Effector CD8-positive, alpha-beta T cell (primary cell): Measurements from ENCODE around the gene GALNT14.
"Not testable (repeated sequence)": the region's sequence is repeated elsewhere in the genome, so short reads cannot be mapped to it uniquely, and the experiment has no call there.

Source experiments
- DNase-seq: peaks from one replicate; lab custom pipeline; 2025; lab: John Stamatoyannopoulos, UW

GALNT14 gene

DNA sequence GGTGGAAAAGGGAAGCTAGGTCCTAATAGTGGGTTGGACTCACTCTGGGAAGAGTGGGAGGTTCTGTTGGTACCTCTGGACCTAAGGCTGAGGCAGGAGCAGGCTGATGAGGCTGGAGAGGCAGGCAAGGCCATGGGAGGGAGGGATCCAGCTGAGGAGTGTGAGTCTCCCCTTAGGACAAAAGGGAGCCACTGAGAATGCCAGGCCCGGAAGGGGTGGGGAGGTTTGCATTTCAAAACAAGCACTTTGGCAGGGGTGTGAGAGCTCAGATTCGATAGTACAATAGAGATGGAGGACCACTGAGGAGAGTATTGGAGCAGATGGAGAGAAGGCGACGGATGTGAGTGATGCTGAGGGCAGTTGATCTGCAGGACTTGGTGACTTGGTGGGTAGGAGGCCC is 198.9 kb downstream of the GALNT14 start:
- no peak for DNase-seq

DNA sequence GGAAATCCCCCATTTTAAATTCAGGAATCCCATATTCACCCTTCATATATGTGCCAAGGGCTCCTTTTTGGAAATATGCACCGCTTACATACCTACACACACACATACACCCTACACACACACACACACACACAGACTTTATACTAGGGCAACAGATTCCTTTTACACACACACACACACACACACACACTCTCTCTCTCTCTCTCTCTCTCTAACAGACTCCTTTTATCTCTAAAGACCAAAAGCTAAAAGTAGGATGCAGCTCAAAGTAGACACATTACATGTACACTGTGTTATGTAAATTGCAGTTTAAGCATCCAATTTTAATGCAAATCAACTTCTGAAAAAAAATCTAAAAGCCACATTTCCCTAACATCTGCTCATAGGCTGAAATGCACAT is 200.0 kb downstream of the GALNT14 start:
- DNase-seq, result no peak

DNA sequence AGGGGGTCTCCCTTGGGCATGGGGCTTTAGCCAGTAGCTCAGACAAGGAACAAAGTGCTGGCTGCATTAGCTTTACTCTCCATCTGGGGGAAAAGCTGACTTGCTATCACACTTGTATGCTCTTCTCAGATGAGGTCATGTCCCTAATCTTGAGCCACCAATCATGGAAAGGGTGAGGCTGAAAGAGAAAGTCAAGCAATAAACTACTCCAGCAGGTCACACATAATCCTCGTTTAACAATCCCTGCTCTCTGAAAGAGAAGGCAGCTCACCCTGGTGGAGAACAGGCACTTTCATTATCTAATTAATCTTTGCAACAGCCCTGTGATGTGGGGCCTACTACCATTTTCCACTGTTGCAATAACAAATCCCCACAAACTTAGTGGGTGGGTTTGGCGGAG is 201.3 kb downstream of the GALNT14 start:
- no peak for DNase-seq

DNA sequence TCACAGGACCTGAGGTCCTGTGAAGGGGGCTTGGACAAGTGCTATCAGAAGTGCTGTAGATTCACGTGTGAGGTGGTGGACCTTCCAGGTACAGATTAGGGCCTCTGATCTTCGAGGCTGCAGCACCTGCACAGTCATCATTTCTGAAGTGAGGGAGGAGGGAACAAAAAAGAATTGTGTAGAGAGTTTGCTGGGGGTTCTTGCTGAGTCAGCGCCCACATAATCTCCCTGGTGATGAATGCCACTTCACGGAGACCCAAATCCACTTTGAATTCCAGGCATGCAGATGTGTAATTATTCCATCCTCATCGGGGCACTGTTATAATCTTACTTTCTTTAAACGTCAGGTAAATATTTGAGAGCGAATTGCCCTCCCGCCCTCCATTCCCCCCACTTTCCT is 202.4 kb downstream of the GALNT14 start:
- no peak for DNase-seq

DNA sequence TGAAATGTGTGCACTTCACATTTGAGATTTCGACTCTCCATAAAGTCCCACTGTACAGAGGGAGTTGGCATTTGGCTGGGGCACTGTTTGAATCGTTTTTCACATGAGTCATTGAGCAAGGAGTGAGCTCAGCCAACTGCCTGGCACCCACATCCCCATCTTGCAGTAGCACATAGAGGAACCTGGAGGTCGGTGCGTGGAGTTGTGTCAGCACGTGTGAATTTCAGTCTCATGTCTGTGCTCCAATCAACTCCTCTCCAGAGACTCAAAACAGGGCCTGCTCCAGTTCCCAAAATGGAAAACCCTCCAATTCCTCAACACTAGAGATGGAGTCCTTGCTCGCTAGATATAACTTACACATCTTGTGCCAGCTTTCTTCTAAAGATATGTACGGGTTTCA is 204.2 kb downstream of the GALNT14 start:
- no peak for DNase-seq

DNA sequence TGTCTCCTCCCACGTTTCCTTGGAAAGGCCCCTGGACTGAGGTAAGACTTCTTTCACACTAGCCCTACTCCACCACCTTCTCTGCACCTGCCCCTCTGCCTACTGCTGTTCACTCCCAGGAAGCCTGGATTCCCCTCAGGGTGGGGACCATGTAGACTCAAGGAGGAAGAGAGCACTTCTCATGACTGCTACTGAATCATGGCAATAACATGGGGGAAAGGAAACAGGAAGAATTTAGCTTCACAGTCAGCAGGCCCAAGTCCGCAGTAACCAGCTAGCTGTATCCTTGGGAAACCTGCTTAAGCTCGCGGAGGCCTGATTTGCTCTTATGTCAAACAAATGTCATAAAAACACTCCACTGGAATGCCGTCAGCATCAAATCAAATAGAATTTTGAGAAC is 204.7 kb downstream of the GALNT14 start:
- DNase-seq, result no peak

DNA sequence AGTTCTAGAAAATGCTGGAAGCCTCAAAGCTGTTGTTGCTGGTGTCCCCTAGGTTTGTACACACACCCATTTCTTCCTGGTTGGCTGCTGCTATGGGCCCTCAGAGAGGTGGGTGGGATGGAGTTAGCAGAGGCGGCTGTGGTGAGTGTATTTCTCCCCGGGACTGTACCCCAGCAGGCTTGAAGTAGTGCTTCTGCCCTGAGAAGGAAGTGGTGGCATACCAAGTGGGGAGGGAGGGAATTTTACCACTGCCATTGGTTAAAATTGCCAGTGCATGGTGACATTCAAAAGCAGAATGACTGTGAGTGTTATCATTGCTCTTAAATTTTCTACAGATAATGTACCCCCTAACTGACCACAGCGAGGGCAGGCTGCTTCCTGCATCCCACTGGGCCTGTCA is 205.4 kb downstream of the GALNT14 start:
- DNase-seq, result no peak

DNA sequence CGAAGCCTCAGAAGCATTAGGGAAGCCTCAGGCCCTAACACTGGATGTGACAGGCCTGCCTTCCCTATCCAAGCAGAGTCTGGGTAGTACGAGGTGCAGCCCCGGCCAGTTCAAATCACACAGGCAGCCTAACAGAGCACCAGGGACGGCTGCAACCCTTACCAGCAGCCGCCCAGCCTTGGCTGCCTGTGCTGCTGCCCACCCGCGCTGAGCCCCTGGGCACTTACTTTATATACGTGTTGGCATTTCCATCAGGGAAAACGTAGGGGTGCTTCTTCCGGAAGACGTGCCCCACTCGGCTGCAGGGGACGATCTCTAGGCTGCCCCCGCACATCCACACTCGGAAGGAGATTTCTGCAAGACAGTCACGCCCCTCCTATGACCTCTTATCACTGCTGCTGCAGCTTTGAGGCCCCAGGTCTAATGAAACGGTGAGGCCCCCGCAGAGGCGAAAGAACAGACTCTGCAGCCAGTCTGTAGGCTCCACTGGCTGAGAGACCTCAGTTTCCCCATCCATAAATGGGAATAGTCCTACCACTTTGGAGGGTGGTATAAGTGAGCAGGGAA is 206.3 kb downstream of the GALNT14 start:
- DNase-seq, result no peak

DNA sequence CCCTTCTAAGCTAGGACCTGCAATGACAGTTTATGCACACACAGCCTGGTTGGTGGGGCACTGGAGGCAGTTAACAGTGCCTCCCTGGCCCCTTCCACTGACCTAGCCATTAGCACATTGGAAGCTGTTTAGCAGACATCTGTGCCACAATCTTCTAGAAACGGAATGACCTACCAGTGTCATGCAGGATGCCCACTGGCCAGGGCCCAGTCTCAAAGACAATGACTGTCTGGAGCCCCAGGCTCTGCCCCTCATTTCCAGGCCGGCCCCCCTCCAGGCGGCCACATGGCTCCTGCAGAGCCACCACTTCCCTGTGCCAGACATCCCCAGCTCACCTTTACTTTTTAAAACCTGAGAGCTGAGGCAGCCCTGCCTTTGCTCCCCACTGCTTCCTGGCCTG is 207.5 kb downstream of the GALNT14 start:
- no peak for DNase-seq

DNA sequence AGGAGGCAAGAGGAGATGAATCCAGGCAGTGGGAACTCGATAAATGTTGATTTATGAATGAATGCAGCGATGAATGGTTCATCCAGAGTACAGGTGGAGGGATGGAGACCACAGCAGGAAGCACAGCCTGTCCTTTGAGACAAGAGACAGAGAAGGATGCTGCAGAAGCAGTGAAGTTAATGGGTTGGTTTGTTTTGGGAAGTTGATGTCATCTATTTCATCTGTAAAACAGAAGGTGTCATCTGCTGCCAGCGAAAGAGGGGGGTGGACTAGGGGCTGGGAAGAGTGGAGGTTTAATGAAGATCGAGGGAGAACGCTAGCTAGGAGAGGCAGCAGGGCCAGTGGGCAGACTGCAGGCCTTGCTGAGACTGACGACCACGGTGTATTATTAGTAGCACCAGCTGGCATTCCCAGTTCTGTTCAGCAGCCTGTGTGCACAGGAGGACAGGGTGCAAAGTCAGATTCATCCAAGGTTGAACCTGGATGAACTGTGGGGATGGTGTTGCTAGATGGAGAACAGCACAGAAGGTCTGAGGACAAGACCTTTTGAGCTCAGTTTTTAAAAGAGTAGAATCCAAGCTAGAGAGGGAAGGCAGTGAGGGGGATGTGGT is 210.7 kb downstream of the GALNT14 start:
- DNase-seq, result no peak

DNA sequence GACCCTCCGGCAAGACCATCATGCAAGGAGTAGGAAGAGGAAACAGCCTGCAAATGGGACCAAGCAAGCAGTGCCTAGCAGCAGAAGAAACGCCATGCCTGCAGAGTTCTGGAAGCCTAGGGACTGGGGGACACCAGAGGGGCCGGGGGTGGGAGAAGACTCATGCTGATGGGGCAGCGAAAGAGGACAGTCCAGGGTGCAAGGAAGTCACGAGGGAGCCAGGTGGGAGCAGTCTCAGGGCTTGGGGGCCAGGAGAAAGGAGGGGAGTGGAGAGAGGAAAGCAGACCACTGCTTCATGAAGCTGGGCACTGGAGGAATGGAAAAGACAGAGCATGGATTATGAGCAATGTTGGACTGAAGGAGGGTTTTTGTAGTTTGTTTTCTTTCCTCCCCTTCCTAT is 211.6 kb downstream of the GALNT14 start:
- DNase-seq, result no peak

DNA sequence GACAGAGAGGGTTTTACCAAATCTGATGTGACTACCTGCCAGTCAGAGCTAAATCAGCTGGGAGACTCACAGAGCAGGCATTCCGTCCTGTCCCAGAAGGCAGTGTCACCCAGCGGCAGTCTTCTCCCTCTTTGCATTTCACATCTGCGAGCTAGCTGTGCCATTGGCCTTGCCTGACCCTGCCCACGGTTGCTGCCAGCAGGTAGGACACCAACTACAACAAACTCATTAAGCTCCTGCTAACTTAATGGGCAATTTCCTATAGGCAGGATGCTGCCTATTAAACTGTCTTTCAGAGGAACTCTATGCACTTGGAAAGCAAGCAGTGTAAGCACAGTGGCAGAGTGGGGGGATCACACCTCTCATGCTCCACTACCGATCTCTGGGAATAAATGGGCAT is 214.6 kb downstream of the GALNT14 start:
- no peak for DNase-seq

DNA sequence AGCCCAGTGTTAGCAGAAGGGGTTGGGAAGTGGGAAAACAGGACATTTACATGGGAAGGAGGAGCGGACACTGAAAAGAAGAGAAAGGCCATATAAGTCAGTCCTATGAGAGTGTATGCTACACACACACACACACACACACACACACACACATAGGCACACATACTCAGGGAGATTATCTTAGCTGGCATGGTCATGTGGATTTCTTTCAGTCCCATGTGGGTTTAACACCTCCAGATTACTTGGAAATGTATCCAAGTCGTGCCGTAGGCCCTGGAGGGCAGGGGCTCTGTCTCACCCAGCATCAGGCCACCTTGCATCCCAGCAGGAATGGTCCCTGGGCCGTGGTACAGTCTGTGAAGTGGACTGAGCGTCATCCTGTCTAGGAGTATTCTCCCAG is 217.7 kb downstream of the GALNT14 start:
- no peak for DNase-seq

DNA sequence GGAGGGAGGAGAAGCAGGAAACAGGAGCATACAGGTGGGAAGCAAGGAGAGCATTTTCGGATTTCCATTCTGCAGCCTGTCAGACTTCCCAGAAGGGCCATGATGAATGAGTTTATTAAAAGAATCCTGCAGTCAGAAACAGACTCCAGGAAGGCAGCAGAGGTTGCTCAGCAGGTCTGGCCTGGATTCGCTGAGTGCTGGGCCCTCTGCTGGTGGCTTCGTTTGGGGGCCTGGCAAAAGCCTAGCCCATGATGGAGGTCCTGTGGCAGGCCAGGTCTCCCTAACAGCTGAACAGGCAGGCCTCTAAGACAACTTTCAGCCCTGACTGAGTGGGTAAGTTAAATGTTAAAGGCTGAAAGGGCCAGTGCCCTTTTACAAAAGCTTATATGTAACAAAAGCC is 222.8 kb downstream of the GALNT14 start:
- DNase-seq, result no peak

DNA sequence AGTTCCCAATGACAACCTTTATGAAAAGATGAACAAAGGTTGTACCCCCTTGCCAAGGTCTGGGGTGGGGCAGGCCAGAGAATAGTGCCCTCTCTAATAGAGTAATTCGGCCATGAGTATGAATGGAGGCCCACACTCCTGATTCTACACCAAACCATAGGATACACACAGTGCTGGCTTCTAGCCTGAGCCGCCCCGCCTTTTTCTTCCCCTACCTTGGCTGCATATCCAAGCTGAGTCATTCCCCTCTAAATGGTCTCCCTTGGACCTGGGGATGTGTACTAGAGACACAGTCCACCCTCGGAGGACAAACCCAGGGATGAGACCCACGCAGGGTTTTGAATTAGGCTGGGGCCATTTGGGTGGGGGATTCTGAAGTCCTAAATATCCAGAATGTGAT is 223.8 kb downstream of the GALNT14 start:
- no peak for DNase-seq

DNA sequence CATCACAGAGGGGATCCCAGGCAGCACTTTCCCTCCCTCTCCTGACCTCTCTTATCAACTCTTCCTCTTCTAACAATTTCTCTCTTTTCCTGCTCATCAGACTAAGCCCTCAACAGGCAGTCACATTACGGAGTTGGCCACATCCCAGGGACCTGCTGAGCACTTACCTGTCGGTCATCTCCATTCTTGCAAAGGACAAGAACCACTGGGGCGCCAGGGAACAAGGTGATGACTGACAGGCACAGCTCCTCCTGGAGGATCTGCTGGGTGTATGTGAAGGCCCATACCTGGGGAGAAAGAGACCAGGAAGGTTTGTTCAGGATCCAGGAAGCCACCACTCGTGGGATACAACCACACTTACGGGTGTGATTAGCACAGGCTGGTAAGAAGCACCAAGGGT is 226.2 kb downstream of the GALNT14 start:
- no peak for DNase-seq

DNA sequence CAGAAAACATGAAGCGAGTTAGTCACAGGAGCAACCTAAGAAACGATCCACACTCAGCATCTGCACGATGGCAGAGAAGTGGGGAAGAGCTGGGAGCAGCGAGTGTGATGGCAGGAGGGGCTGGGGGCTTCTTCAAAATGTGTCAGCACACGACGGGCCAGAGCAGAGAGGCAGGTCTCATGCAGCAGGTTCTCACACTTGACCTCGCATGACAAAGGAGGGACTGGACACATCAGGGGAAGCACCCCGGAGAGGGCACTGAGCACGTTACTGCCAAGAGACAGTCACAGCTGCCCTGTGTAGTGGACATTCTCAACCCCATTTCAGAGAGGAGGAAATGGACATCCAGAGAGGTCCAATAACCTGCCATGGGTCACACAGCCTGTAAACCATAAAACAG is 226.9 kb downstream of the GALNT14 start:
- DNase-seq, result no peak

DNA sequence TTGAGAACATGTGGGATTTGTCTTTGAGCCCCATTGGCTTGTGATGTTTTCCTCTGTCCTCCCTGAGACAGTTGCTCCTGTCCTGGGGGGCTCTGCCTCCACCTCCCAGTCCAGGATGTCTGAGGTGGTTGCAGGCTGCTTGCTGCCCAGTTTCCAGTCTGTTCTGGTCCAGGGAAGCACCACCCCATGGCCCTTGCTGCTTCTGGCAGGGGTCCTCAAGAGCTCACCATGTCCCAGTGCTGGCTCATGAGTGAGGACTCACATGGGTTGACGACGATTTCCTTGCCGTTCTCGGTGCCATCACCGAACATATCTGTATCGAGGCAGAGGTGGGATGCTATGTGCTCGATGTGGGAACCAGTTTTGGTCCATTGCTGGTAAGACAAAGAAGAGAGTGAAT is 227.6 kb downstream of the GALNT14 start:
- no peak for DNase-seq

DNA sequence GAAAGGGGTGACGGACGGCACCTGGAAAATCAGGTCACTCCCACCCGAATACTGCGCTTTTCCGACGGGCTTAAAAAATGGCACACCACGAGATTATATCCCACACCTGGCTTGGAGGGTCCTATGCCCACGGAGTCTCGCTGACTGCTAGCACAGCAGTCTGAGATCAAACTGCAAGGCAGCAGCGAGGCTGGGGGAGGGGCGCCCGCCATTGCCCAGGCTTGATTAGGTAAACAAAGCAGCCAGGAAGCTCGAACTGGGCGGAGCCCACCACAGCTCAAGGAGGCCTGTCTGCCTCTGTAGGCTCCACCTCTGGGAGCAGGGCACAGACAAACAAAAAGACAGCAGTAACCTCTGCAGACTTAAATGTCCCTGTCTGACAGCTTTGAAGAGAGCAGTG is 233.8 kb downstream of the GALNT14 start:
- DNase-seq, result not testable (repeated sequence)

DNA sequence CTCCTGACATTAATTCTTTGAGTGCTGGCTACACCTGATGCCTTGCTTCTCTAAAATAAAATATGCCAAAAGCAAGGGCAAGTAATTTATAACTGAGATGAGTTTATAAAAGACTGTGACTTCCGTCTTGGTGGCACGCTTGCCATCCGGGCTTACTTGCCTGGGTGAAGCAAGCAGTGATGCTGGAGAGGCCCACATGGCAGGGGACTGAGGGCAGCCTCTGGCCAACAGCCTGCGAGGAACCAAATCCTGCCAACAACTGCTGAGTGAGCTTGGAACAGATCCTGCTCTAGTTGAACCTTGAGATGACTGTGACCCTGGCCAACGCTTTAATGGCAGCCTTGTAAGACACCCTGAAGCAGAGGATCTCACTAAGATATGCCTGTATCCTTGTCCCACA is 234.9 kb downstream of the GALNT14 start:
- no peak for DNase-seq

DNA sequence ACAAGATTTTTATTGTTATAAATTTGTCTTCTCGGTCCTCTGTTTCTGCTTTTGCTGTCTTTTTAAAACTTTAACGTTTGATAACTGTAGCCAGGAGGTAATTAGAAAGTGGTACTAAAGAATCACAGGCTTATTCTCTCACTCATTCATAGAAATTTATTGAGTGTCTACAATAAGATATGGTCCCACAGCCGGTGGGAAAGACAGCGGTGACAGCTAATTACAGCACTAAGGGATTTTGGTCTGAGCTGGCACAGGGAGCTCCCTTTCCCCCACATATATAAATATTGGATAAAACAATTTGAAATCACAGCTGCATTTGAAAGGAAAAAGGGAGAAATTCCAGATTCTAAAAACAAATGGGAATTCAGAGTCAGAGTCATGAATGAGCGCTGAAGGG is 237.9 kb downstream of the GALNT14 start:
- DNase-seq, result no peak

DNA sequence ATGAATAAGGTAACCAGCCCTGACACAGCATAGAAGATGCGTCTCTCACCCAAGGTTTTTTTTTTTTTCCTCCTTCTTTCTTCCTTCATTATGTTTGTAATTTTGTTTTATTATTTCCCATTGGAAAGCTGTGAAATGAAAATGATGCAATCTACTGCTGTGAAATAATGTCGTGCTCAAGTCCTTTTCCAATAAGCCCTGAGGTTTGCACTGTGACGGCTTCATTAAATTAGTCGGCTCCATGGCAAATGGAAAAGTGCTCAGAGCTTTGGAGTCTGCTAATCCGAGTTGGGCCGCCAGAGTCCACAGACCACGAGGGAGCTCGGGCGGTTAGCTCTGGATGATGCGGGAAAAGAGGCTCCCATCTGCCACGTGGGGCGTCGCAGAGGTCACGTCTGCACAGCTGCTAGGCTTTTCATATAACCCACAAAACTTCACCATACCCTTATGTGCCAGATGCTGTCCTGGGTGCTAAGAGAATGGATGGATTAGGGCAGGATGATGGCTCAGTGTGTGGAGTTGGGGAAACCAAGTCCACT is 238.7 kb downstream of the GALNT14 start:
- no peak for DNase-seq

DNA sequence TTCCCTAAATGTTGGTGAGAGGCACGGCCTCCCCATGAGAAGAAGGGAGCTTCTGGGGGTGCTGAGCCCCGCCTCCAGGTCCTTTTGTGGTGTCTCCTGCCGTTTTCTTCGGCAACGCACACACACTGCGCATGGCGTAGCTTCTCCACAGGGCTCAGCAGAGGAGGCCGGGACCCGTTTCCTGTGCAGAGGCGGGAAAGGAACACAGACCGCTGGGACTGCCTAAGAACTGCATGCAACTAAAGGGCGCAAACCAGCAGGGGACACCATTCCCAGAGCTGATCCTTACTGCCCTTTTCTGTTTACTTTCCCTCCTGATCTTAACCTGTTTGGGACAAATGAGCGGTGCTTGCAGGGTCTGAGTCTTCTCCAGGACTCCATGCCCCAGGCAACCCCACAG is 240.7 kb downstream of the GALNT14 start:
- DNase-seq, result no peak

DNA sequence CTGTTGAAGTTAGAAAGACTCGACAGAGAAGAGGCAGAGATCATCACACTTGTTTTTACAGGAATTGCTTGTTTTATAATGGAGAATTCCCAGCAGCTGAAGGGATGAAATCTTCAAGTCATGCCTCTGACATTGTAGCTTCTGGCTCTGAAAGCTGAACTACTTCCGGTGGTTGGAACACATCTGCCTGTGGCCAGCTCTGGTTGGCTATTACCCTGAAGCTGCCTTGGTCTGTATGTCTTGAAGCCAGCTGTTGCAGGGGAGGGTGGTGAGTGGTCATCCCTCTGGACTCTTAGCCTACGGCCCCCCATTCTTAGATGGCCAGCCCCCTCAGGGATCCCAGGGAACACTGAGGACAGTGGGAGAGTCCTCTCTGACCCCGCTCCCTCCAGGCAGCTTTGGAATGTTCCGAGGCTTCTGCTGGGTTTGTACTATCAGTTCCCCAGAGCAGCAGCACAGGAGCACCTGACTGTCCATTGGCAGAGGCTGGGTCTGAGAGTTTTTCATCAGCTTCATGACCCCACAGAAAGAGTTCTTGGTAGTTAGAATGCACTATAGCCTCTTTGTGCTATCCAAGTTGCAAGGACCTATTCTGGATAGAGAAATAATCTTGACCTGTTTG is 243.6 kb downstream of the GALNT14 start:
- DNase-seq, result no peak
